C4-2B (cell line): Measurements from ENCODE around the gene LMF1.

Experiments used
- CTCF ChIP-seq: fragments of 450-650 bp; conservative IDR thresholded peaks from 2 replicates; pipeline ENCODE4 v1.5.1; 2017; ENCODE audit warnings: mild to moderate bottlenecking
- ZFX ChIP-seq: fragments of 450-650 bp; IDR thresholded peaks from 2 replicates; pipeline ENCODE4 v1.6.1; 2017

GRCh38 chr16:895371-895770, 75.4 kb downstream of the LMF1 start:
- no peak for TF ChIP-seq CTCF
- TF ChIP-seq ZFX = no peak
